HCT116 (cell line): ENCODE measurements around the gene PHF2. TPM values are rescaled to one million over a fixed set of nuclear protein-coding genes. Genes with fewer than 3 reads are reported as not detected.

Source experiments
- ATAC-seq: fragments of 200-7000 bp; cut with Tn5 transposase; 2 replicates; pipeline ENCODE4 v1.9.1; 2020; ENCODE audit warnings: mild to moderate bottlenecking, moderate library complexity
- BruUV-seq: library from RNA; stranded (reverse); fragments of 400-500 nt; replicated peaks from 2 replicates; lab custom pipeline; 2021; lab: Mats Ljungman, UMichigan
- CTCF ChIA-PET: fragments of 300-600 bp; sonication (Branson Sonifier 250); formaldehyde crosslinking; loops from one replicate; lab custom pipeline; 2021; ENCODE audit warnings: antibody characterized with exemption; lab: Charles Lee
- POLR2A ChIA-PET: fragments of 300-600, 350-600 bp; sonication (Branson Sonifier 250); formaldehyde crosslinking; loops from one replicate; lab custom pipeline; 2021; ENCODE audit warnings: antibody characterized with exemption; lab: Charles Lee
- RAD21 ChIA-PET, 2 experiments: fragments of 300-600 bp; sonication (Branson Sonifier 250); formaldehyde crosslinking; loops; one replicate each; lab custom pipeline; 2023; ENCODE audit warnings: low total read pairs in 2 of 2; ENCODE audit not compliant: uncharacterized antibody in 2 of 2, unreplicated experiment in 2 of 2, low non-redundant PET in 1 of 2; lab: Charles Lee
- DNase-seq: peaks from one replicate; pipeline ENCODE4 v3.0.0-alpha.2; 2010; ENCODE audit warnings: low read depth, low spot score
- H2AFZ ChIP-seq: fragments of 200-600 bp; shearing (Covaris generic), sonication (generic); 2 replicates; pipeline ENCODE4 v1.6.1; 2017; ENCODE audit warnings: low read depth, mixed run types, mixed read lengths, antibody characterized with exemption, low read length; ENCODE audit not compliant: poor library complexity, severe bottlenecking
- H3K27ac ChIP-seq: 2 replicates; pipeline ENCODE4 v1.5.1; 2012; ENCODE audit warnings: low read depth, low read length
- H3K27me3 ChIP-seq: fragments of 200-600 bp; sonication (generic); 2 replicates; pipeline ENCODE4 v1.6.1; 2016; ENCODE audit warnings: mixed run types, low read length, mixed read lengths; ENCODE audit not compliant: insufficient read depth
- H3K36me3 ChIP-seq, 2 experiments: fragments of 200-500 bp in 1 of 2; fragments of 200-600 bp in 1 of 2; sonication (Bioruptor generic) in 1 of 2; sonication (generic) in 1 of 2; 2 replicates each; pipeline versions ENCODE4 v1.5.1 to v1.6.1; 2014 to 2016; ENCODE audit warnings: low read length in 2 of 2, inconsistent platforms in 1 of 2, mixed read lengths in 1 of 2, mixed run types in 1 of 2; ENCODE audit not compliant: insufficient read depth in 2 of 2, control insufficient read depth in 1 of 2
- H3K4me1 ChIP-seq, 2 experiments: fragments of 200-600 bp in 1 of 2; sonication (generic) in 1 of 2; 2 replicates each; pipeline versions ENCODE4 v1.5.1 to v1.6.1; 2012 to 2017; ENCODE audit warnings: low read length in 2 of 2, inconsistent platforms in 1 of 2, mild to moderate bottlenecking in 1 of 2, mixed read lengths in 1 of 2, mixed run types in 1 of 2, moderate library complexity in 1 of 2; ENCODE audit not compliant: insufficient read depth in 2 of 2, control insufficient read depth in 1 of 2
- H3K4me2 ChIP-seq: fragments of 200-600 bp; sonication (generic); 2 replicates; pipeline ENCODE4 v1.6.1; 2017; ENCODE audit warnings: mixed run types, low read length, mixed read lengths
- H3K4me3 ChIP-seq, 2 experiments: fragments of 200-600 bp in 1 of 2; sonication (generic) in 1 of 2; replicated peaks in 1 of 2; 2 replicates each; pipeline ENCODE4 v1.5.1; 2011 to 2016; ENCODE audit warnings: low read length in 2 of 2, control low read depth in 1 of 2, low read depth in 1 of 2, mild to moderate bottlenecking in 1 of 2, mixed read lengths in 1 of 2, mixed run types in 1 of 2
- H3K79me2 ChIP-seq: fragments of 200-600 bp; sonication (generic); 2 replicates; pipeline ENCODE4 v1.6.1; 2017; ENCODE audit warnings: mild to moderate bottlenecking, mixed run types, low read length, moderate library complexity, mixed read lengths; ENCODE audit not compliant: insufficient read depth
- H3K9ac ChIP-seq: fragments of 200-600 bp; sonication (generic); 2 replicates; pipeline ENCODE4 v1.6.1; 2016; ENCODE audit warnings: low read length, mixed read lengths
- H3K9me2 ChIP-seq: fragments of 200-600 bp; sonication (generic), shearing (Covaris generic); 2 replicates; pipeline ENCODE4 v1.6.1; 2017; ENCODE audit warnings: mixed run types, mild to moderate bottlenecking, moderate library complexity; ENCODE audit not compliant: insufficient read depth
- H3K9me3 ChIP-seq, 2 experiments: fragments of 200-500 bp in 1 of 2; fragments of 200-600 bp in 1 of 2; sonication (Bioruptor generic) in 1 of 2; sonication (generic) in 1 of 2; 2 replicates each; pipeline ENCODE4 v1.6.1; 2014 to 2017; ENCODE audit warnings: low read length in 2 of 2, mixed read lengths in 2 of 2, inconsistent platforms in 1 of 2, low read depth in 1 of 2, mild to moderate bottlenecking in 1 of 2, mixed run types in 1 of 2, moderate library complexity in 1 of 2; ENCODE audit not compliant: control insufficient read depth in 1 of 2, insufficient read depth in 1 of 2
- H4K20me1 ChIP-seq: fragments of 200-600 bp; sonication (generic), shearing (Covaris generic); 2 replicates; pipeline ENCODE4 v1.6.1; 2017; ENCODE audit warnings: mixed run types, mild to moderate bottlenecking, moderate library complexity; ENCODE audit not compliant: insufficient read depth
- CBX3 ChIP-seq: IDR thresholded peaks from 2 replicates; pipeline ENCODE4 v1.6.1; 2012; ENCODE audit warnings: low read depth
- ELF1 ChIP-seq: IDR thresholded peaks from 2 replicates; pipeline ENCODE4 v1.6.1; 2012; ENCODE audit warnings: low read depth, borderline replicate concordance
- EZH2 ChIP-seq: fragments of 200-600 bp; sonication (generic); IDR thresholded peaks from 2 replicates; pipeline ENCODE4 v1.6.1; 2017; ENCODE audit warnings: antibody characterized with exemption, mixed run types
- POLR2AphosphoS5 ChIP-seq: IDR thresholded peaks from 2 replicates; pipeline ENCODE4 v1.6.1; 2011; ENCODE audit warnings: mild to moderate bottlenecking, low read depth, low read length, moderate library complexity
- SP1 ChIP-seq: IDR thresholded peaks from 2 replicates; pipeline ENCODE4 v1.6.1; 2012; ENCODE audit warnings: low read depth
- SRF ChIP-seq: IDR thresholded peaks from 2 replicates; pipeline ENCODE4 v1.6.1; 2012; ENCODE audit warnings: low read depth
- TCF7L2 ChIP-seq: IDR thresholded peaks from 2 replicates; pipeline ENCODE4 v1.7.0; 2011; ENCODE audit warnings: borderline replicate concordance, inconsistent platforms; ENCODE audit not compliant: insufficient read depth, insufficient read length; ENCODE audit errors: extremely low read depth
- ZBTB33 ChIP-seq: IDR thresholded peaks from 2 replicates; pipeline ENCODE4 v1.6.1; 2011; ENCODE audit warnings: mild to moderate bottlenecking, low read length, moderate library complexity; ENCODE audit not compliant: insufficient replicate concordance; ENCODE audit errors: extremely low read depth
- ZNF274 ChIP-seq: fragments of 200-500 bp; sonication (Bioruptor generic); IDR thresholded peaks from 2 replicates; pipeline ENCODE4 v1.6.1; 2014; ENCODE audit warnings: mild to moderate bottlenecking, low read depth, low read length, inconsistent platforms
- intact Hi-C: fragments of 100-400 bp; cut with micrococcal nuclease; formaldehyde crosslinking; loops from 2 replicates; pipeline ENCODE4 v1.10.0; 2022
- total RNA-seq: library from RNA; stranded (reverse); gene quantifications from one replicate; pipeline ENCODE4 v1.2.1, GENCODE V29; 2021; ENCODE audit not compliant: unreplicated experiment

The PHF2 gene
- total RNA-seq, 1 experiment from 2014 or later: 20.6 TPM

DNA sequence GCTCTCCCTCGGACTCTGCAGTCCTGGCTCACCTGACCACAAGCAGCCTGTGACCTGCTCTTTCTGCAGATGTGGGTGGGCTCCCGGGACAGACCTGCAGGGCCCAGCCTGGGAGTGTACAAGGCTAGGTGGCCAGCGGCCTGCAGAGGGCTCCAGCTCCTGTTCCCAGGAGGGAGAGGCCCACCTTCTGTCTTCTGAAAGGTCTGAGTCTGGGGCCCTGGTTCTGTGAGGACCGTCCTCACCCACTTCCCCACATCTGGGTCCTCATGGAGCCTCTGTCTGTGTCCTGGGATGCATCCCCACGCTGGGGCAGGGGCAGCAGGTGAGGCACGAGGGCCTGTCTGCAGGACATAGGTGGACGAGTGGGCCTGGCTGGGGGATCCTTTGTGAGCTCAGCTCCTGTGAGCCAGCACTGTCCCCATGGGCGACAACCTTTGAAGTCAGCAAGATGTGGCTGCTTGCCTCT, 43.7 kb downstream of the PHF2 start:
- no peak for TF ChIP-seq SRF
- no peak for TF ChIP-seq ZBTB33
- no peak for TF ChIP-seq SP1
- H3K27ac ChIP-seq: no peak overlapping the region
- no peaks in the 10 kb centered on the region for H3K36me3 ChIP-seq
- H3K4me2 ChIP-seq: no peak overlapping the region
- H2AFZ ChIP-seq: no peak overlapping the region
- H3K9me2 ChIP-seq: no peaks in the 10 kb centered on the region
- H3K4me3 ChIP-seq: no peak overlapping the region
- no TSS peak for BruUV-seq
- RAD21 ChIA-PET: no interaction called here
- peaks cover 14% of the 10 kb centered on the region; the same call in 1 of the 2 replicates for H3K79me2 ChIP-seq
- POLR2A ChIA-PET: no interaction called here
- no peaks in the 10 kb centered on the region; a peak in 1 of 4 replicates for H3K9me3 ChIP-seq
- no peak for DNase-seq
- no peaks in the 10 kb centered on the region for H3K4me1 ChIP-seq
- no peaks in the 10 kb centered on the region for H4K20me1 ChIP-seq
- CTCF ChIA-PET: no interaction called here
- H3K27me3 ChIP-seq: no peaks in the 10 kb centered on the region
- no peak overlapping the region for H3K9ac ChIP-seq
- peak; percentile 49 for ATAC-seq
- intact Hi-C loops: no loop called here

GRCh38 chr9:93620881-93621820, 44.8 kb downstream of the PHF2 start:
- TF ChIP-seq CBX3 (no peak), ZNF274 (no peak), TCF7L2 (no peak), EZH2 (no peak), POLR2AphosphoS5 (no peak), ELF1 (no peak)
- Histone ChIP-seq H3K4me1 (no peaks in the 10 kb centered on the region), H2AFZ (no peak overlapping the region), H4K20me1 (no peaks in the 10 kb centered on the region), H3K27ac (no peak overlapping the region), H3K4me3 (no peak overlapping the region), H3K4me2 (no peak overlapping the region), H3K36me3 (no peaks in the 10 kb centered on the region), H3K9me2 (no peaks in the 10 kb centered on the region), H3K9ac (no peak overlapping the region), H3K27me3 (no peaks in the 10 kb centered on the region), H3K79me2 (peaks cover 14% of the 10 kb centered on the region; the same call in 1 of the 2 replicates), H3K9me3 (no peaks in the 10 kb centered on the region; a peak in 1 of 4 replicates)
- ChIA-PET CTCF (interaction anchor here (1.4 kb wide), 1 partner anchor 29 kb away, joined by 3 read pairs; no protein-coding TSS in a partner anchor), POLR2A (no interaction called here), RAD21 (no interaction called here)
- intact Hi-C loops: no loop called here
- BruUV-seq: no TSS peak
- no peak for ATAC-seq
- DNase-seq: no peak
